Vagina (tissue), 2 donors: ENCODE results near the gene COBL.

Source experiments
- CTCF ChIP-seq, 3 experiments: fragments of 450-650 bp in 2 of 3; fragments of 200-600 bp in 1 of 3; sonication (generic) in 1 of 3; IDR thresholded peaks; one replicate each; pipeline ENCODE4 v1.5.1; 2017 to 2019; ENCODE audit warnings: antibody characterized with exemption in 3 of 3, mild to moderate bottlenecking in 2 of 3, moderate library complexity in 2 of 3
- POLR2A ChIP-seq, 2 donors: fragments of 450-650 bp; IDR thresholded peaks; one replicate each; pipeline ENCODE4 v1.6.1; 2017; ENCODE audit warnings: antibody characterized with exemption in 2 of 2, mild to moderate bottlenecking in 2 of 2, moderate library complexity in 2 of 2
- POLR2AphosphoS5 ChIP-seq, 2 donors: sonication (generic); formaldehyde crosslinking; IDR thresholded peaks; one replicate each; pipeline ENCODE4 v1.9.0; 2017; ENCODE audit warnings: antibody characterized with exemption in 2 of 2, mild to moderate bottlenecking in 2 of 2, low read depth in 1 of 2; ENCODE audit not compliant: insufficient read depth in 1 of 2

DNA sequence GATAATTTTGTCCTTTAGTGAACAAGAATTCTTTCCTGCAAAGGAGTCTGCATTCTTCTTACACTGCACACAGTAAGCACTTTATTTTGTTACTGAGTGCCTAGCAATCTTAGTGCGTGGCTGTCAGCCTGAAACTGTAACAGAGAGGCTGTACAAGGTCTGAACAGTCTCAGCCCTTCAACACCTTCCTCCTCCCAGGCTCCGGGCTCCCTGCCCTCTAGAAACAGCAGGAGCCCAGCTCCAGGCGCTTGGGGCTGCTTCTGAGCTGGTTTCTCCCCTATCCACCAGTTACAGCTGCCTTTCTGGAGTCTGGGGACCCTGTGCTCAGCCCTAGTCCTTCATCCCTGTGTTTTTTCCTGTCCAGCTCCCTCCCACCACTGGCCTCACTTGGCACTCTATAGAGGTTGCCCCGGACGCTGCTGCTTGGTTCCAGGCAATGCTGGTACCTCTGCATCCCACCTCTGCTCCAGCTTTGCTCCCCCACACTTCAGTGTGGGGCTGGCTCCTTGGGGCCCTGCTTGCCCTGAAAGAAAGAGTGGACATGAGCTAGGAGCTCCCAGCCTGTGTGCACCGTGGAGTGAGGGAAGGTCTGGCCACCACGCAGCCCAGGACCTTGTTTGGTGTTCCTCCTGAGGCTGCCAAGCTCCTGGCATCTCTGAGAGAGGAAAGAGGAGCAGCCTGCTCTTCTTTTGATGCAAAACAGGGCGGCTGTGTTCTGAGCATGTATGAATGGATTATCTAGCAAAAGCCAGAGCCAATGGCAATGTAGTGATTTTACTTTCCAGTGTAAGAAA, 282.7 kb downstream of the COBL start:
- TF ChIP-seq POLR2AphosphoS5 (IDR thresholded peaks at IDR 0.05; ENCODE audit: insufficient read depth in 1 of 2, low read depth in 1 of 2) (no peak), CTCF (IDR thresholded peaks at IDR 0.05) (no peak), POLR2A (IDR thresholded peaks at IDR 0.05) (no peak)
